ENCODE measurements around the gene NEUROG2. TPM values are rescaled to one million over a fixed set of nuclear protein-coding genes. Genes with fewer than 3 reads are reported as not detected.

NEUROG2 gene
- total RNA-seq, 1 experiment from 2014 or later: 0.05 TPM

DNA sequence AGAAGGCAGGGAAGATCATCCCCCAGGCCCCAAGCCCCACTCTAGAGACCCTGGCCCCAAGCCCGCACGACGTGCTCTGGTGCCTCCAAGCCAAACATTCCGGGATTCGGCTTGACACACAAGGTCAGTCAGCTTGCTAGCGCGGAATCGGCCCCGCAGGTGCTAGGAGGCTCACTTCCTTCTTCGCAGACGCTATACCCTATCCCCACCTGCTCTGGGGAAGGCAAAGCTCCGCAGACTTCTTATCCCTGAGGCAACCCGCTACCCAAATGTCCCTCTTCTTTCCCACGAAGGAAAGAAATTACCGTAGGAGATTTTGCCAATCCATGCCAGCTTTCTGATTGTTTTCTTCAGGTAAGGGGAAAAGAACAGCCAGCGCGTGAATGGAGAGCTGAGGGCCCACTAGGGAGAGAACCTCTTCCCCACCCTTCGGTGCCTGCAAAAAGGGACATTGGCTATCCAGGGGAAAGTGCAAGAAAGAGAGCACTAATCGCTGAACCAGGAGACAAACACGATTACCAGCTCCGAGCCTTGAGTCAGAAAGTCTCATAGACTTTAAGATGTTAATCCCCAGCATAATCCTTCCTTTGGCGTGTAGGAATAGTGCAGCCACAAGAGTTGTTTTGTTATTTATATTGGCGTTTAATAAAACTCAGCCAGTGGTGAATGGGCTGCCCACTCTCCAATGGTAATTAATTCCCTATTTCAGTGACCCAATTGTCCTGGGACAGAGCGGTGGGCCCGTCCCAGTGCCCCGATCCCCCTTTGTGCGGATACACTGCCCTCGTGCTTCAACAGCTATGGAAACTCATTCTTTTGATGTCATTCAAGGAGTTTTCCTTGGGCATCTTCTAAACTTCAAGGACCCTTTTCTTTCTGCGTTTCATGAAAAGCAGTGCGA is 5.4 kb upstream of the NEUROG2 start:
- no peak for DNase-seq (ENCODE audit: low read depth)

GRCh38 chr4:112520598-112521122 is 4.7 kb upstream of the NEUROG2 start:
- DNase-seq (ENCODE audit: low read depth): no peak

- DNase-seq (ENCODE audit: low read depth): no peak
Observed at GRCh38 chr4:112519689-112520597, 4.0 kb upstream of the NEUROG2 start.

DNA sequence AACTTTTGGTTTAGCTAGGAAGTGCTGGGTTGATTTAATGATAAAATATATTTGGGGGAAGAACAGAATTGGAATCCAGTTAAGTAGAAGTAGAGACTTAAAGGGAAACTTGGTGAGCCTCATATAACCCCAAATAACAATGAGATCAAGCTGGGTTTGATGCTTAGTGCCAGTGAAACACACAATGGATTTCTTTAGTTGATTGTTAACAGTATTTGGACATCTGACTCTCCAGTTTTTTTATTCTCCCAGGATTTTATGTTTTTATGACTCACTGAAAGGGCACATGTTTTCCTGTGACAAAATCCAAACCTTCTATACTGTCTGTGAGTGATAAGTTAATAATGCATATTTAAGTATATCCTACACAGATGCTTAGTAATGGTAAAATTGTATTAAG is 2.7 kb upstream of the NEUROG2 start:
- peak; percentile 43 for DNase-seq (ENCODE audit: low read depth)

- DNase-seq (ENCODE audit: low read depth): no peak
Observed at GRCh38 chr4:112517911-112518310, 1.9 kb upstream of the NEUROG2 start.

- DNase-seq (ENCODE audit: low read depth): no peak
Observed at GRCh38 chr4:112517067-112517634, 1.2 kb upstream of the NEUROG2 start.

DNA sequence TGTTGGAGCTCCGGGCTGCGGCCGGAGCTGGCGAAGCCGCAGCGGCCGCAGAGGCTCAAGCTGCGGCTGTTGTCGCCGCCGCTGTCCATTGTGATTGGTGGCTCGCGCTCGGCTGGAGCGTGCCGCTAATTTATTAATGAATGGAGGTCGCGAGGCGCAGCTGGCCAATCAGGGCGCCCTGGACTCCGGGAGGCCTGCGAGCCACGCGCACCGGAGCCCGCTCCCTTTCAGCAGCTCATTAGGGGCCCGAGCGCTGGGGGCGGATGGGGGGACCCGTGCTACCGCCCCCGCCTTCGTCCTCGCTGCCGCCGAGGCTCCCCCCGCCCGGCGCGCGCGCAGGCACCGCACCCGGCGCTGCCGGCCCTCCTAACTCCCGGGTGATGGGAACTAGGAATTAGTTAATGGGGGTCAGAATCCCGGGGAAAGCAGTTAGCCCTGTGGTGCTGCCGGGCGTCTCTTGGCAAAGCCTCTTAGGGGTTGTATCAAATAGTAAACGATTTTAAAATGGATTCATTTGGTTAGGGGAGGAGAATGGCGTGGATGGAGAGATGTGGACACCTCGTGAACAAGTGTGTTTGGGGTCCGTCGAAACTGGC is 589 bp upstream of the NEUROG2 start:
- no peak for DNase-seq (ENCODE audit: low read depth)

DNA sequence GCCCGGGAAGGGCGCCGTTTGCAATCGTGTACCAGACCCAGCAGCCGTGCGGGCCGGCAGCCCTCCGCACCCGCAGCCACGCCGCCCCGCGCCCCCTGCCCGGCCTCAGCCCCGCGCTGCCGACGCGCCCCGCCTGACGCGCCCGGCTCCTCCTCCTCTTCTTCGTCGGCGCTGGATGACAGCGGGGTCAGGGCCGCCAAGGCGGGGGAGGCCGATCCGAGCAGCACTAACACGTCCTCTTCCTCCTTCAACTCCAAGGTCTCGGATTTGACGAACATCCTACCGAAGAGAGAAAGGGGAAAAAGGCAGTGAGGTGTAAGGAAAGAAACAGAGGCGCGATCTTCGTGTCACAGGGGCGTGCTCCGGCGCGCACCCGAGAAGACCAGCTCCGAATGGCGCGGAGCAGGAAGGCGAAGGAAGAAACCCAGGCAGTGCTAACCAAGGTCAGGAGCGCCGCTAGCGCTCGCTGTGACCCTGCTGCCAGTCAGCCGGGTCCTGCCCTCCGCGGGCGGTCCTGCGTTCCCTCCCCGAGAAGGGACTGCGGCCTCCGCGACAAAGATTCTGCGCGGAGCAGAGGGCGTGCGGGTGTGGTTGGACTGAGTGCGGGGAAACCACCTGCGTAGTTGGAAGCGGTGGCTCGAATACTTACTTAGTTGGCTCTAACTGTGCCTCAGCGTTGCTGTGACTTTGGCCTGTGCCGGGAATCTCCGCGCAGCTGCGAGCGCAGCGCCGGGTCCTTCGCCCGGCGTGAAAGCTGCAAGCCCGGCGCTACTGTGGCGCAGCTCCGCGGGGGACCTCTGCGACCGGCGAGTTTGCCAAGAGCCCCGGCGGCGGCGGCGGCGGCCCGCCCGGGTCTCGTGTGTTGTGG is 548 bp downstream of the NEUROG2 start:
- peak; percentile 50 for DNase-seq (ENCODE audit: low read depth)

DNA sequence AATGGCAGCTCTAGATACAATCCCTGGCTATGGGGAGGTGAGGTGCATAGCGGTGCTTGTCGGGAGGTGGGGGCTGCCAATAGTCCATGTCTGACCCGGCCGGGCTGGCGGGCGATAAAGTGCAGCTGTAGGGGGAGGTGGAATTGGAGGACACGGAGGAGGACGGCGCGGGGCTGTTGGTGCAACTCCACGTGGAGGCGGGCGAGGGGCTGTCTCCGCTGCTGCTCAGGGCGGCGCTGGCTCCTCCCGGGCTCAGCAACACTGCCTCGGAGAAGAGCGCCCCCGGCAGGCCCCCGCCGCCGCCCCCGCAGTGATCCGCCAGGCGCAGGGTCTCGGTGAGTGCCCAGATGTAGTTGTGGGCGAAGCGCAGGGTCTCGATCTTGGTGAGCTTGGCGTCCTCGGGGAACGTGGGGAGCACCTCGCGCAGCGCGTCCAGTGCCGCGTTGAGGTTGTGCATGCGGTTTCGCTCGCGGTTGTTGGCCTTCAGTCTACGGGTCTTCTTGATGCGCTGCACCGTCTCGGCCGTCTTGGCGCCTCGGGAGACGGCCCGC is 1.3 kb downstream of the NEUROG2 start:
- DNase-seq (ENCODE audit: low read depth): no peak

DNA sequence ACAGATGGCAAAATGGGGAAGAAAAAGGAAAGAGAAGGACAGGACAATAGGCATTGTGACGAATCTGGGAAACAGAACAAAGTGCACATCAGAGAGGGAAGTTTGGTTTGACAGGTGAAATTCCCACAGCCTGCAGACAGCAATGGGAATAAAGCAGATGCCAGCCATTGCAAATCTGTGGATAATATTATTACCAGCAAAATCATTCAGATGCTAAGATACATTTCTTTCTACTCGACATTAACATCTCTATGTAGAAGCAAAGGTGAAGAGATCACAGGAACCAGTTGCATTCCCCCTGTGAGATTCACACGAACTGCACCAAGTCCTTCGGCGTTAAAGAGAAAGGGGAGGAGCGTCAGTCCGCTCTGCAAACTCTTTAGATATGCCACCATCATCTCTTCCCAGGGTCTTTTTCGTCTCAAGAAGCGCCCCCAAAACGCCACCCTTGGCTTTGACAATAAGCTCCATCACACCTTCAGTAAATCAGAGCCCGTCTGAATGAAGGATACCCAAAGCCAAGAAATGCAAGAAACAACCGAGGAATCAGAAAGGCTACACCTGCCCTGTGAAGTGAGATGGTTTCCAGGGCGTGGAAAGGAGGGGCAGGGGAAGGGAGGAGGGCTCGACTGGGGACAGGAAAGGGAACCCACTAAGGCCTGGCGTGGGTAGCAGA is 1.9 kb downstream of the NEUROG2 start:
- DNase-seq (ENCODE audit: low read depth): no peak

DNA sequence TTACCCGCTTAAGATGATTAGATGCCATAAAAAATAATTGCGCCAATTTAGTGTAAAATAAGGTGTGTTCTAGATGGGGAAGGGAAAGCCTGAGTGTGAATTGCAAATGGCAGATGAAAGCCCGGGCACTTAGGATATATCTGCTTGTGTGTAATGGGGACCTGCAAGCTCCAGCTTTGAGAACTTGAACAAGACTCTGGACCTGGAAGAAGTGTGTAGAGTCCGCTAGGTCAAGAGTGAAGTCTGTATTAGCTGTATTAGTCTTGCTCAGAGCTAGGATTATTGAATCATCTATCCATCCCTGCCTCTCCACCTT is 4.2 kb downstream of the NEUROG2 start:
- no peak for DNase-seq (ENCODE audit: low read depth)

DNA sequence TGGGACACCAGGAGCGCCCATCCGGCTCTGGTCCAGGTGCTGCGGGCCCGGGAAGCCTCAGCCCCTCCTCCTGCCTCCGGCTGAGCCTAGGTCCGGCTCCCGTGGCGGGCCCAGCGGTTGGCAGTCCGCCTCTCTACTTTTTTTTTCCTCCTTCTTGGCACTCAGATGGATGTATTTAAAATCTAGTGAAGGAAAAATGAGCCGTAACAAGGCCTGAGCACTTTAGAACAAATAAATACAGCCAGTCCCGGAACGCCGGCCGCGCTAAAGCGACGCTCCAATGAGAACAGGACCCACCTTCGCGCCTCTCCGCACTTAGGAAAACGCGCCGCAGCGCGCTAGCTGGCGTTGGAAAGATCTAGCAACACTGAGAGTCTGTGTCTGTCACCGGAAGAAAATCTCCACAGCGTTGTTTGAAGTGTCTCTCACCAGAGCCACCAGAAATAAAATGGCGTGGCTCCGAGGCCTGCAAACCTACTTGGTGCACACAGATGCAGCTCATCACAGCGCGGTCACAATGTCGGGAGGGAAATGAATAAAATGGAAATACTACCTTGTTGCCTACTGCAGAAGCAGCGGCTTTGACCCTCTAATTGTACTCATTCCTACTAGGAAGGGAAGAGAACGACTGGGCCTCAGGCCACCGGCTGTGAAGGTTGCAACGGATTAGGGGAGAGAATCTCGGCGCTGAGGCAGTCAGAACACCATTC is 4.7 kb downstream of the NEUROG2 start:
- no peak for DNase-seq (ENCODE audit: low read depth)

GRCh38 chr4:112510291-112511092 is 5.5 kb downstream of the NEUROG2 start:
- DNase-seq (ENCODE audit: low read depth): no peak

- no peak for DNase-seq (ENCODE audit: low read depth)
Observed at GRCh38 chr4:112509243-112510141, 6.5 kb downstream of the NEUROG2 start.

- no peak for DNase-seq (ENCODE audit: low read depth)
Observed at GRCh38 chr4:112508356-112508755, 7.6 kb downstream of the NEUROG2 start.

- no peak for DNase-seq (ENCODE audit: low read depth)
Observed at GRCh38 chr4:112504807-112505206, 11.2 kb downstream of the NEUROG2 start.

GRCh38 chr4:112502871-112503270 is 13.1 kb downstream of the NEUROG2 start:
- no peak for DNase-seq (ENCODE audit: low read depth)

Measured in HT1080 (cell line).